Measurements from ENCODE around the gene ZFAND3. TPM values are rescaled to one million over a fixed set of nuclear protein-coding genes. Genes with fewer than 3 reads are reported as not detected.

The ZFAND3 gene
- total RNA-seq, 1 experiment from 2014 or later = 47.2 TPM

GRCh38 chr6:38152620-38153019 is 333.1 kb downstream of the ZFAND3 start:
- H3K79me2 ChIP-seq (ENCODE audit: insufficient read depth, low read length) = no peaks in the 10 kb centered on the region
- RAD21 ChIA-PET (ENCODE audit: low non-redundant PET in 1 of 2, low total read pairs in 2 of 2, uncharacterized antibody in 2 of 2, unreplicated experiment in 2 of 2) = no interaction called here
- H3K4me2 ChIP-seq (ENCODE audit: low read length) = no peak overlapping the region
- no peaks in the 10 kb centered on the region for H3K9me2 ChIP-seq (ENCODE audit: insufficient read depth)
- H3K27me3 ChIP-seq (ENCODE audit: insufficient read depth, low read length) = no peaks in the 10 kb centered on the region
- intact Hi-C loops (cut with micrococcal nuclease) = no loop called here
- no peak overlapping the region for H3K4me3 ChIP-seq (replicated peaks in 1 of 2; ENCODE audit: low read depth in 1 of 2, low read length in 2 of 2)
- ATAC-seq (no peak), DNase-seq (ENCODE audit: low read depth, low spot score) (no peak)
- no peaks in the 10 kb centered on the region for H4K20me1 ChIP-seq (ENCODE audit: insufficient read depth)
- no peaks in the 10 kb centered on the region for H3K9me3 ChIP-seq (ENCODE audit: control insufficient read depth in 1 of 2, insufficient read depth in 1 of 2, low read depth in 1 of 2, low read length in 2 of 2)
- no peak overlapping the region for H3K9ac ChIP-seq (ENCODE audit: low read length)
- no peaks in the 10 kb centered on the region for H3K36me3 ChIP-seq (ENCODE audit: control insufficient read depth in 1 of 2, insufficient read depth in 2 of 2, low read length in 2 of 2)
- no TSS peak for BruUV-seq (replicated peaks)
- TF ChIP-seq CEBPB (IDR thresholded peaks at IDR 0.05; ENCODE audit: low read depth) (no peak), EZH2 (IDR thresholded peaks at IDR 0.05) (no peak), REST (IDR thresholded peaks at IDR 0.05; ENCODE audit: low read depth) (no peak), TCF7L2 (IDR thresholded peaks at IDR 0.05; ENCODE audit: borderline replicate concordance, extremely low read depth, insufficient read depth, insufficient read length) (no peak), MAX (IDR thresholded peaks at IDR 0.05) (no peak), CBX3 (IDR thresholded peaks at IDR 0.05; ENCODE audit: low read depth) (no peak), ZFX (IDR thresholded peaks at IDR 0.05) (no peak), ELF1 (IDR thresholded peaks at IDR 0.05; ENCODE audit: borderline replicate concordance, low read depth) (no peak), FOSL1 (IDR thresholded peaks at IDR 0.05; ENCODE audit: low read depth) (no peak), POLR2A (IDR thresholded peaks at IDR 0.05; ENCODE audit: borderline replicate concordance, extremely low read depth, insufficient read depth, insufficient read length) (no peak), SP1 (IDR thresholded peaks at IDR 0.05; ENCODE audit: low read depth) (no peak), POLR2AphosphoS5 (IDR thresholded peaks at IDR 0.05; ENCODE audit: low read depth, low read length) (no peak), RAD21 (IDR thresholded peaks at IDR 0.05; ENCODE audit: low read depth) (no peak), CTCF (IDR thresholded peaks at IDR 0.05 in 2 of 3, conservative IDR thresholded peaks at IDR 0.05 in 1 of 3; ENCODE audit: borderline replicate concordance in 1 of 3, insufficient read depth in 1 of 3, low read depth in 2 of 3, low read length in 2 of 3) (no peak), ATF3 (IDR thresholded peaks at IDR 0.05) (no peak)
- POLR2A ChIA-PET = no interaction called here
- no peaks in the 10 kb centered on the region for H3K4me1 ChIP-seq (ENCODE audit: control insufficient read depth in 1 of 2, insufficient read depth in 2 of 2, low read length in 2 of 2)
- H2AFZ ChIP-seq (ENCODE audit: low read depth, low read length, poor library complexity, severe bottlenecking) = no peak overlapping the region
- CTCF ChIA-PET = no interaction called here
- no peak overlapping the region for H3K27ac ChIP-seq (ENCODE audit: low read depth, low read length)
